ENCODE data around the gene PDZRN3. TPM values are rescaled to one million over a fixed set of nuclear protein-coding genes. Genes with fewer than 3 reads are reported as not detected.
A peak's percentile ranks its signal among the peaks of the same experiment; 100 is the strongest.

PDZRN3 gene
- total RNA-seq, 4 donors from 2014 or later: 87.3 to 268 (median 107) TPM

DNA sequence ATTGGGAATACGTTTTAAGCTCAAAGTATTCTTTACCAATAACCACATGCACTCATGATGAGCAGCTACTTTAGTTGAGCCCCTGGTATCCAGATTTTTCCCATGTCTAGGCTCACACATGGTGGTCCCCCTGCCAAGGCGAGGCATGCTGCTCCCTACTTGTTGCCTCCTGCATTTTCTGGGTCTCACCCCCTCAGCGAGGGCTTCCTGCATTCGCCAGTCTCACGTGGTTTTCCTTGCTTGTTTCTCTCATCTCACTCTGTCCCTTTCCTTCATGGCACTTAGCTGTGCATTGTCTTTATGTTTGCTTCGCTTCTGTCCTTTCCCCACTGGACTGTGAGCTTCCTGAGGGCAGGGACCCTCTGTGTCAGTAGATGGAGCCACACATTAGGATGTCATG lies 99.2 kb downstream of the PDZRN3 start:
- no peak for TF ChIP-seq POLR2A (IDR thresholded peaks at IDR 0.05)
- TF ChIP-seq, protein P1, sequence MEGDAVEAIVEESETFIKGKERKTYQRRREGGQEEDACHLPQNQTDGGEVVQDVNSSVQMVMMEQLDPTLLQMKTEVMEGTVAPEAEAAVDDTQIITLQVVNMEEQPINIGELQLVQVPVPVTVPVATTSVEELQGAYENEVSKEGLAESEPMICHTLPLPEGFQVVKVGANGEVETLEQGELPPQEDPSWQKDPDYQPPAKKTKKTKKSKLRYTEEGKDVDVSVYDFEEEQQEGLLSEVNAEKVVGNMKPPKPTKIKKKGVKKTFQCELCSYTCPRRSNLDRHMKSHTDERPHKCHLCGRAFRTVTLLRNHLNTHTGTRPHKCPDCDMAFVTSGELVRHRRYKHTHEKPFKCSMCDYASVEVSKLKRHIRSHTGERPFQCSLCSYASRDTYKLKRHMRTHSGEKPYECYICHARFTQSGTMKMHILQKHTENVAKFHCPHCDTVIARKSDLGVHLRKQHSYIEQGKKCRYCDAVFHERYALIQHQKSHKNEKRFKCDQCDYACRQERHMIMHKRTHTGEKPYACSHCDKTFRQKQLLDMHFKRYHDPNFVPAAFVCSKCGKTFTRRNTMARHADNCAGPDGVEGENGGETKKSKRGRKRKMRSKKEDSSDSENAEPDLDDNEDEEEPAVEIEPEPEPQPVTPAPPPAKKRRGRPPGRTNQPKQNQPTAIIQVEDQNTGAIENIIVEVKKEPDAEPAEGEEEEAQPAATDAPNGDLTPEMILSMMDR (IDR thresholded peaks at IDR 0.05): no peak
- Histone ChIP-seq H3K36me3 (no peaks in the 10 kb centered on the region), H3K27ac (peak overlapping the region in 1 of 2 donors; percentile 42), H3K27me3 (no peaks in the 10 kb centered on the region), H3K9me3 (no peaks in the 10 kb centered on the region), H3K4me3 (no peak overlapping the region), H3K4me1 (peaks cover 1 to 8% of the 10 kb centered on the region in 2 donors)
- intact Hi-C loops (cut with DNase I; ENCODE audit: low total_unique reads): loop anchor here (10.0 kb wide), 1 partner anchor 79 kb away; no protein-coding TSS in a partner anchor
- no peak for DNase-seq

DNA sequence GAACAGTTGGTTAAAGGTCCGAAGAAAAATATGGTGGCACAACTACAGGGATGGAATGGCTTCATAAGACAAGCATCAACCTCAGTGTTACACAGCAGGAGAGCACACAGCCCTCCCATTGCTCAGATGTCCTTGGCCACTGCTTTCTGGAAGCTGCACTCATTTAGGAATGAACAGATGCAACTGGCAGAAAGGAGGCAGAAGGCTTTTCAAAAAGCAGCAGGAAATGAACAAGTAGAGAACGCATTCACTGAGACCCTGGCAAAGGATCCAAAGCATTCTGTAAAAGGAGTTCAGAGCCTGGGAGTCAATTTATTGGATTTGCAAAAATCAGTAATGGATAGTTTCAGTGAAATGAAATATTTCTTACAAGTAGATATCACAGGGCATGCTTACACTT lies 101.1 kb downstream of the PDZRN3 start:
- no peak overlapping the region for H3K4me3 ChIP-seq
- no peak for TF ChIP-seq POLR2A (IDR thresholded peaks at IDR 0.05)
- TF ChIP-seq, protein P1 (IDR thresholded peaks at IDR 0.05): no peak
- no peaks in the 10 kb centered on the region for H3K9me3 ChIP-seq
- H3K4me1 ChIP-seq: peaks cover 7 to 11% of the 10 kb centered on the region in 2 donors
- no peak for DNase-seq
- no peaks in the 10 kb centered on the region for H3K27me3 ChIP-seq
- no peaks in the 10 kb centered on the region for H3K36me3 ChIP-seq
- intact Hi-C loops (cut with DNase I; ENCODE audit: low total_unique reads): loop anchor here (10.0 kb wide), 1 partner anchor 81 kb away; no protein-coding TSS in a partner anchor
- peak overlapping the region; percentile 40 to 70 for H3K27ac ChIP-seq

DNA sequence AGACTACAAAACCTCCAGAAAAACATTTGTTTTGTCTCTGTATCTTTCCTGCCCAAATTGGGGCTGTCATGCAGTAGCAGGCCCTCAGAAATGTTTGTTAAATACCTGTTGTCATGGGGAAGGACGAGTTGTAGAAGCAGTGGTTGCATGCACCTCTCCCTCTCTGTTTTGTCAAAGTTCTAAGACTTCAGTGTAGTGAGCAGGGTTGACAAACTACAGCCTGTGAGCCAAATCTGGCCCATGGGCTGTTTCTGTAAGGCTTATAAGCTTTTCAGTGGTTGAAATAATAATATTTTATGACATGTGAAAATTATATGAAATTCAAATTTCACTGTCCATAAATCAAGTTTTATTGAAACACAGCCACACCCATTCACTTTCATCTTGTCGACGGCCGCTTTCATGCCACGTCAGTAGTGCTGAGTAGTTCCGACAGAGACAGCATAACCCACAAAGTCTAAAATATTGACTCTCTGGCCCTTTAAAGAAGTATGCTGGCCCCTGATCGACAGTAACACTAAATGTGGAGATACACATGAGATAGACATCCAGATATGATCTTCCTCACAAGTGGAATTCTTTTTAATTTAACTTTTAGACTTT lies 102.9 kb downstream of the PDZRN3 start:
- Histone ChIP-seq H3K36me3 (no peaks in the 10 kb centered on the region), H3K4me3 (peak overlapping the region in 1 of 2 donors; percentile 6), H3K9me3 (no peaks in the 10 kb centered on the region), H3K27me3 (no peaks in the 10 kb centered on the region), H3K27ac (peak overlapping the region; percentile 77 to 93), H3K4me1 (peaks cover 7 to 14% of the 10 kb centered on the region in 2 donors)
- DNase-seq: no peak
- TF ChIP-seq POLR2A (IDR thresholded peaks at IDR 0.05): no peak
- TF ChIP-seq, protein P1 (IDR thresholded peaks at IDR 0.05): no peak
- intact Hi-C loops (cut with DNase I; ENCODE audit: low total_unique reads): loop anchor here (10.0 kb wide), 1 partner anchor 83 kb away; no protein-coding TSS in a partner anchor

DNA sequence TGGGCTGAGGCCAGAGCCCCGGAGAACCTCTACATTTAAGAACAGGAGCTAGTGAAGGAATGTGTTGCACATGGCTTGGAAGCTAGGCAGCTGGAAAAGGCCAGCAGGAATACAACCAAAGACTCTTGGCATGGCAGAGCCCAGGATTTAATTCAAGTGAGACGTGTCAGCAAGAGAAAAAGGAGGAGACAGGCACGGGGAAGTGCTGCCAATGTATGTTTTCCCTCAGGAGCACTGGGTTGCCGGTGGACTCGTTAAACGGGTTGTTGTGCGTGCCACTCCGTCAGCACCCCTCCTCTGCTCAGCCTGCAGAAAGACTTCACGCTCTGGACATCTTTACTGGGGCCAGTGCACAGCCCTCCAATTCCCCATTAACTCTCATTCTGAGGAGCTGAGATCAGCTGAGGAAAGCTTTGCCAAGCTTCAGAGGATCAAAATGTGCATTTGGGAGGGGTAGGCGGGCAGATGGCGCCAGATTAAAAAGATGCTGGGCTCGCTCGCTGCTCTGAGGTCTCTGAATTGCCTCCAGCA lies 103.7 kb downstream of the PDZRN3 start:
- peak overlapping the region; percentile 77 to 93 for H3K27ac ChIP-seq
- no peaks in the 10 kb centered on the region for H3K36me3 ChIP-seq
- DNase-seq: peak; percentile 74 to 86
- TF ChIP-seq, protein P1 (IDR thresholded peaks at IDR 0.05): no peak
- no peak for TF ChIP-seq POLR2A (IDR thresholded peaks at IDR 0.05)
- H3K27me3 ChIP-seq: no peaks in the 10 kb centered on the region
- intact Hi-C loops (cut with DNase I; ENCODE audit: low total_unique reads): loop anchor here (10.0 kb wide), 1 partner anchor 84 kb away; no protein-coding TSS in a partner anchor
- H3K4me3 ChIP-seq: peak overlapping the region in 1 of 2 donors; percentile 6
- H3K9me3 ChIP-seq: no peaks in the 10 kb centered on the region
- H3K4me1 ChIP-seq: peaks cover 7 to 17% of the 10 kb centered on the region in 2 donors

DNA sequence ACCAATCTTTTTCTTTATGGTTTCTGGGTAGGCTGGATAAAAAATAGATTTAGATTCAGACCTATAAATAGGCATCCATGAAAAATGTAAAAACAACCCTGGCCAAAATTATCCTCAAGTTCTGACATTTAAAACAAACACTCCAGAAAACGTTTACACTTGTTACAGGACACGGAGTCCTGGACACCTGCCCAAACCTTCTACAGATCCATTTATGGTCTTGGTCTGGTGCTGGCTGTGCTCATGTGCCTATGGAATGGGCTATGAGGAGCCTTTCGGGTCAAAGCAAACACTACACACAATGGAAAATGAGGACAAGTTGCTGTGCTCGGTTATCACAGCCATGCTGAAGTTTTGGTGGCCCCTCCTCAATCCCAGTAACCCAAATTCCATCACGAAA lies 108.1 kb downstream of the PDZRN3 start:
- H3K27me3 ChIP-seq: no peaks in the 10 kb centered on the region
- no peaks in the 10 kb centered on the region for H3K9me3 ChIP-seq
- intact Hi-C loops (cut with DNase I; ENCODE audit: low total_unique reads): loop anchor here (5.0 kb wide), 1 partner anchor 316 kb away; no protein-coding TSS in a partner anchor
- H3K4me3 ChIP-seq: no peak overlapping the region
- TF ChIP-seq, protein P1 (IDR thresholded peaks at IDR 0.05): no peak
- no peak for TF ChIP-seq POLR2A (IDR thresholded peaks at IDR 0.05)
- H3K27ac ChIP-seq: peak overlapping the region; percentile 77 to 93
- DNase-seq: peak in 1 of 2 donors; percentile 83
- H3K4me1 ChIP-seq: peaks cover 12 to 17% of the 10 kb centered on the region in 2 donors
- H3K36me3 ChIP-seq: no peaks in the 10 kb centered on the region
